SH-SY5Y (cell line): Measurements from ENCODE around the gene RPL5.

Experiments
- GATA2 ChIP-seq: IDR thresholded peaks from 2 replicates; pipeline ENCODE4 v1.6.1; 2011; ENCODE audit warnings: mild to moderate bottlenecking, low read depth, low read length
- GATA3 ChIP-seq: IDR thresholded peaks from 2 replicates; pipeline ENCODE4 v1.6.1; 2011; ENCODE audit warnings: low read depth, mild to moderate bottlenecking, low read length, moderate library complexity

DNA sequence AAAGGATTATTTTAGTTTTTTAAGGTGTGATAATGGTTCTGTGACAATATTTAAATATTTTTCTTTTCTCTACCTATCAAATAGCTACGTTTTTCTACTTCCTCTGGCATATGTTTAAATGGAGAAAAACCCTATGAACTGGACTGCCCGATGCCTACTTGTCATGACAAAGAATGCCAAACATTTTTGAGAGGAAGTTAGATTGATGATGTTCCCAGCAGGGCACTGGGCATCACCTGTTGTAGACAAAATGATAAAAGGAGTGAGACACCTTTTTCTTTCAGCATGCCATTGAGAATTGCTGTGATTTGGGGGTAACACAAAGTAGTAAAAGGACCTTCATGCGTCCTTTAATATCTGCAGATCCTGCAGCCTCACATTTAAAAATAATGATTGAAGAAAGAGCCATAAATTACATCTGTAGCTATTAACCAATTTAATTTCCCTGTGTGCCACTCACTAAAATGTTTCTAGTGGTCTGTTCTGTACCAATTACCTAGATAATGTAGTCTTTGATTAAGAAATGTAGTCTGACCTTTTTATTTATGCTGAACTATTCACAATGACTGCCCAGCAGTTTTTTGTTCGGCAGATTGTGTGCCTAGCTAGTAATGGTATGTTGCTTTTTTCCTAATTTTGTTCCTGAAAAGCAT, 47.6 kb downstream of the RPL5 start:
- TF ChIP-seq GATA3 (no peak), GATA2 (no peak)
